CD14-positive monocyte (primary cell): Measurements from ENCODE around the gene ZNF92. TPM values are rescaled to one million over a fixed set of nuclear protein-coding genes. Genes with fewer than 3 reads are reported as not detected.
"Not testable (repeated sequence)": the region's sequence is repeated elsewhere in the genome, so short reads cannot be mapped to it uniquely, and the experiment has no call there.

Source experiments
- DNase-seq, 3 donors: peaks; one replicate each; pipeline ENCODE4 v3.0.0-alpha.2; 2011 to 2022
- H2AFZ ChIP-seq: 2 replicates; pipeline ENCODE4 v1.6.0; 2012; ENCODE audit warnings: mild to moderate bottlenecking, low read depth, low read length, inconsistent platforms; ENCODE audit not compliant: insufficient read depth, poor library complexity, severe bottlenecking
- H3K27ac ChIP-seq, 2 donors: 1 replicate in 1 of 2; 2 replicates in 1 of 2; pipeline ENCODE4 v1.5.1; 2012 to 2013; ENCODE audit warnings: low read length in 2 of 2, control low read depth in 1 of 2, inconsistent platforms in 1 of 2, low read depth in 1 of 2, mild to moderate bottlenecking in 1 of 2
- H3K27me3 ChIP-seq, 2 donors: one replicate each; pipeline versions ENCODE4 v1.6.0 to v1.6.1; 2011 to 2013; ENCODE audit warnings: low read length in 2 of 2; ENCODE audit not compliant: control insufficient read depth in 2 of 2, insufficient read depth in 2 of 2
- H3K36me3 ChIP-seq, 2 donors: replicated peaks in 1 of 2; 1 replicate in 1 of 2; 2 replicates in 1 of 2; pipeline versions ENCODE4 v1.5.1 to v1.6.1; 2012 to 2013; ENCODE audit warnings: low read length in 2 of 2, control low read depth in 1 of 2, inconsistent platforms in 1 of 2, mild to moderate bottlenecking in 1 of 2; ENCODE audit not compliant: insufficient read depth in 2 of 2, control insufficient read depth in 1 of 2
- H3K4me1 ChIP-seq, 2 donors: 1 replicate in 1 of 2; 2 replicates in 1 of 2; pipeline versions ENCODE4 v1.5.1 to v1.6.1; 2012 to 2013; ENCODE audit warnings: low read length in 2 of 2, control low read depth in 1 of 2, inconsistent platforms in 1 of 2, mild to moderate bottlenecking in 1 of 2, moderate library complexity in 1 of 2; ENCODE audit not compliant: insufficient read depth in 2 of 2, control insufficient read depth in 1 of 2
- H3K4me2 ChIP-seq: replicated peaks from 2 replicates; pipeline ENCODE3; 2012; ENCODE audit warnings: low read length, moderate library complexity, mild to moderate bottlenecking; ENCODE audit not compliant: poor library complexity, severe bottlenecking; ENCODE audit errors: extremely low read depth
- H3K4me3 ChIP-seq, 3 experiments: fragments of 200-600 bp in 1 of 3; sonication (generic) in 1 of 3; replicated peaks in 1 of 3; 1 replicate in 2 of 3; 2 replicates in 1 of 3; pipeline ENCODE4 v1.5.1; 2011 to 2013; ENCODE audit warnings: low read length in 3 of 3, mild to moderate bottlenecking in 3 of 3, control low read depth in 2 of 3, low read depth in 2 of 3, inconsistent platforms in 1 of 3, moderate library complexity in 1 of 3
- H3K79me2 ChIP-seq: 2 replicates; pipeline ENCODE4 v1.6.0; 2012; ENCODE audit warnings: mild to moderate bottlenecking, control low read depth, inconsistent platforms, low read length, moderate library complexity; ENCODE audit not compliant: insufficient read depth
- H3K9ac ChIP-seq: 2 replicates; pipeline ENCODE4 v1.6.0; 2017; ENCODE audit warnings: low read length, mild to moderate bottlenecking; ENCODE audit not compliant: insufficient read depth, poor library complexity, severe bottlenecking
- H3K9me3 ChIP-seq, 2 donors: replicated peaks in 1 of 2; 1 replicate in 1 of 2; 2 replicates in 1 of 2; pipeline versions ENCODE4 v1.5.1 to v1.6.1; 2012 to 2013; ENCODE audit warnings: low read length in 2 of 2, control low read depth in 1 of 2; ENCODE audit not compliant: control insufficient read depth in 1 of 2, insufficient read depth in 1 of 2
- H4K20me1 ChIP-seq: 2 replicates; pipeline ENCODE4 v1.6.0; 2012; ENCODE audit warnings: mild to moderate bottlenecking, low read length, control low read depth, moderate library complexity; ENCODE audit not compliant: insufficient read depth
- H3K27ac Mint-ChIP-seq, 7 donors: one replicate each; pipeline ENCODE4 v1.8.0; 2020; ENCODE audit warnings: mild to moderate bottlenecking in 7 of 7, mixed read lengths in 7 of 7, moderate library complexity in 6 of 7, inconsistent platforms in 2 of 7
- H3K27me3 Mint-ChIP-seq, 3 donors: one replicate each; pipeline ENCODE4 v1.8.0; 2021 to 2022; ENCODE audit warnings: low read depth in 3 of 3, mild to moderate bottlenecking in 3 of 3, mixed read lengths in 3 of 3, moderate library complexity in 3 of 3, inconsistent platforms in 1 of 3
- H3K36me3 Mint-ChIP-seq, 2 donors: one replicate each; pipeline ENCODE4 v1.8.0; 2020; ENCODE audit warnings: mixed read lengths in 2 of 2, inconsistent platforms in 1 of 2, mild to moderate bottlenecking in 1 of 2
- H3K4me1 Mint-ChIP-seq: one replicate; pipeline ENCODE4 v1.8.0; 2020; ENCODE audit warnings: mild to moderate bottlenecking, mixed read lengths
- H3K4me3 Mint-ChIP-seq, 2 donors: one replicate each; pipeline ENCODE4 v1.8.0; 2020; ENCODE audit warnings: mild to moderate bottlenecking in 2 of 2, mixed read lengths in 2 of 2, moderate library complexity in 1 of 2
- H3K9me3 Mint-ChIP-seq, 7 donors: one replicate each; pipeline ENCODE4 v1.8.0; 2020 to 2022; ENCODE audit warnings: mixed read lengths in 7 of 7, mild to moderate bottlenecking in 6 of 7, moderate library complexity in 6 of 7, inconsistent platforms in 2 of 7
- WGBS: methylation state at CpG from one replicate; pipeline ENCODE4 v1.1.5; 2013; ENCODE audit warnings: missing lambda C conversion rate; ENCODE audit not compliant: insufficient coverage; 5-methylcytosine and 5-hydroxymethylcytosine counted together
- intact Hi-C, 2 donors: fragments of 100-400 bp; cut with micrococcal nuclease; formaldehyde crosslinking; loops; one replicate each; pipeline versions ENCODE4 v1.15.0 to v1.15.1; 2023
- polyA plus RNA-seq, 3 donors: library from polyadenylated mRNA; depleted of rRNA in 1 of 3; unstranded in 2 of 3; stranded (reverse) in 1 of 3; fragments of 300-500 nt in 2 of 3; fragments of >200 nt in 1 of 3; fragmentation: Illumina TruSeq in 2 of 3; gene quantifications; 1 replicate in 2 of 3; 2 replicates in 1 of 3; pipeline ENCODE4 v1.2.3, GENCODE V29; 2012 to 2021
- TF ChIP-seq, protein P1 (sequence below): fragments of 200-600 bp; IDR thresholded peaks from one replicate; pipeline ENCODE4 v1.8.0; 2022; ENCODE audit warnings: antibody characterized with exemption, mild to moderate bottlenecking

Gene ZNF92
- polyA plus RNA-seq, 3 donors, result 2.3 to 6.4 (median 4.1) TPM

DNA sequence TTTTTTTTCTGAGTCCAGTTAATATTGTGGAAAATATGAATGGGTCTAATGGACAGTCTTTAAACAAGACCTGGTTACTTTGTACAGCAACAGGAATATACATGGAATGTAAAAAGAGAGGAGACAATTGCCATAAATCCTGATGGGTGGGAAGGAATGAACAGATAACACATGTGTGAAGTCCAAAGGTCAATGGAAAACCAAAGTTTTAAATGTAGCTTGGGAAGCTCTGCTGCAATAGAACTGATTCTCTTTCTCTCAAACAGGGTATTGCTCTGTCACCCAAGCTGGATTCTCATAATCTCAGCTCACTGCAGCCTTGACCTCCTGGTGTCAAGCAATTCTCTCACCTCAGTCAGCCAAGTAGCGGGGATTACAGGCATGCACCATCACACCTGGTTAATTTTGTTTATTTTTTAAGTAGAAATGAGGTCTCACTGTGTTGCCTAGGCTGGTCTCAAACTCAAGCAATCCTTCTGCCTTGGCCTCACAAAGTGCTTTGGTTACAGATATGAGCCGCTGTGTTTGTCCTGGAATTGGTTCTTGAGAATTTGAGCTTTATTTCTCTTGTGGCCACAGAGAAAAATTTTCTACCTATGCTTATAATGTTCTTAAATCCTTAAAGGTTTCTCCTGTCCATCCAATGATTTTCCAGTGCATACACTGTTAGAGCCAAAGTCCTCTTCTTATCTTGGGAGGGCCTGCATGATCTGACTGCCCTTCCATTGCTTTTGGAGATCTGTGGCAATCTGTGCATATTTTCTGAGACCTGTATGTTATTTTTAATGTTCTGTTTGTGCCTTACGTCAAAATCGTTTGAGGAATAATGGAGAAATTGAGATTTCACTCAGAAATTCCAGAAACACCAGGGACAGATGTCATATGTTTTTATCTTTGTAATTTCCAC lies 30.7 kb upstream of the ZNF92 start:
- Histone ChIP-seq H3K4me2 (no peak overlapping the region), H3K79me2 (no peaks in the 10 kb centered on the region), H3K4me3 (no peak overlapping the region), H4K20me1 (no peaks in the 10 kb centered on the region), H2AFZ (no peak overlapping the region), H3K27ac (no peak overlapping the region), H3K9me3 (no peaks in the 10 kb centered on the region), H3K36me3 (no peaks in the 10 kb centered on the region), H3K27me3 (no peaks in the 10 kb centered on the region), H3K4me1 (no peaks in the 10 kb centered on the region), H3K9ac (no peak overlapping the region)
- Mint-ChIP-seq H3K36me3 (no peaks in the 10 kb centered on the region), H3K4me3 (no peak overlapping the region), H3K27ac (no peak overlapping the region), H3K9me3 (peaks cover 2 to 17% (median 12%) of the 10 kb centered on the region in 7 donors), H3K4me1 (no peaks in the 10 kb centered on the region), H3K27me3 (peaks cover 0 to 9% (median 5%) of the 10 kb centered on the region in 3 donors)
- TF ChIP-seq, protein P1, sequence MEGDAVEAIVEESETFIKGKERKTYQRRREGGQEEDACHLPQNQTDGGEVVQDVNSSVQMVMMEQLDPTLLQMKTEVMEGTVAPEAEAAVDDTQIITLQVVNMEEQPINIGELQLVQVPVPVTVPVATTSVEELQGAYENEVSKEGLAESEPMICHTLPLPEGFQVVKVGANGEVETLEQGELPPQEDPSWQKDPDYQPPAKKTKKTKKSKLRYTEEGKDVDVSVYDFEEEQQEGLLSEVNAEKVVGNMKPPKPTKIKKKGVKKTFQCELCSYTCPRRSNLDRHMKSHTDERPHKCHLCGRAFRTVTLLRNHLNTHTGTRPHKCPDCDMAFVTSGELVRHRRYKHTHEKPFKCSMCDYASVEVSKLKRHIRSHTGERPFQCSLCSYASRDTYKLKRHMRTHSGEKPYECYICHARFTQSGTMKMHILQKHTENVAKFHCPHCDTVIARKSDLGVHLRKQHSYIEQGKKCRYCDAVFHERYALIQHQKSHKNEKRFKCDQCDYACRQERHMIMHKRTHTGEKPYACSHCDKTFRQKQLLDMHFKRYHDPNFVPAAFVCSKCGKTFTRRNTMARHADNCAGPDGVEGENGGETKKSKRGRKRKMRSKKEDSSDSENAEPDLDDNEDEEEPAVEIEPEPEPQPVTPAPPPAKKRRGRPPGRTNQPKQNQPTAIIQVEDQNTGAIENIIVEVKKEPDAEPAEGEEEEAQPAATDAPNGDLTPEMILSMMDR, result no peak
- intact Hi-C loops, result no loop called here
- no CpG with 5 or more reads among the region's 4 CpGs for WGBS
- no peak for DNase-seq

DNA sequence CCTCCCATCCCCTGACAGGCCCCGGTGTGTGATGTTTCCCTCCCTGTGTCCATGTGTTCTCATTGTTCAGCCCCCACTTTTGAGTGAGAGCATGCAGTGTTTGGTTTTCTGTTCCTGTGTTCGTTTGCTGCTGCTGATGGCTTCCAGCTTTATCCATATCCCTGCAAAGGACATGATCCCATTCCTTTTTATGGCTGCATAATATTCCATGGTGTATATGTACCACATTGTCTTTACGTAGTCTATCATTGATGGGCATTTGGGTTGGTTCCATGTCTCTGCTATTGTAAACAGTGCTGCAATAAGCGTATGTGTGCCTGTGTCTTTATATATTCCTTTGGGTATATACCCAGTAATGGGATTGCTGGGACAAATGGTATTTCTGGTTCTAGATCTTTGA lies 29.1 kb upstream of the ZNF92 start:
- H3K9me3 ChIP-seq, H3K27ac Mint-ChIP-seq, H3K36me3 ChIP-seq, H3K4me1 ChIP-seq, H3K4me3 Mint-ChIP-seq, H3K4me1 Mint-ChIP-seq, H3K27ac ChIP-seq, H3K9ac ChIP-seq, H2AFZ ChIP-seq, DNase-seq, H3K27me3 ChIP-seq, H3K4me3 ChIP-seq, H3K4me2 ChIP-seq, H3K79me2 ChIP-seq, intact Hi-C loops, H4K20me1 ChIP-seq, H3K36me3 Mint-ChIP-seq: not testable (repeated sequence)
- Mint-ChIP-seq H3K9me3 (peaks cover 1 to 17% (median 10%) of the 10 kb centered on the region in 7 donors), H3K27me3 (peaks cover 0 to 10% (median 5%) of the 10 kb centered on the region in 3 donors)
- no CpG with 5 or more reads among the region's 4 CpGs for WGBS
